HG02981 (cell line): ENCODE results near the gene EPS8.

ENCODE experiments used
- ATAC-seq: cut with Tn5 transposase; IDR thresholded peaks from one replicate; pipeline ENCODE4 v1.9.1; 2021; ENCODE audit warnings: mild to moderate bottlenecking, moderate library complexity; ENCODE audit not compliant: unreplicated experiment

The EPS8 gene

GRCh38 chr12:15693228-15693911 lies 95.8 kb downstream of the EPS8 start:
- no peak for ATAC-seq

DNA sequence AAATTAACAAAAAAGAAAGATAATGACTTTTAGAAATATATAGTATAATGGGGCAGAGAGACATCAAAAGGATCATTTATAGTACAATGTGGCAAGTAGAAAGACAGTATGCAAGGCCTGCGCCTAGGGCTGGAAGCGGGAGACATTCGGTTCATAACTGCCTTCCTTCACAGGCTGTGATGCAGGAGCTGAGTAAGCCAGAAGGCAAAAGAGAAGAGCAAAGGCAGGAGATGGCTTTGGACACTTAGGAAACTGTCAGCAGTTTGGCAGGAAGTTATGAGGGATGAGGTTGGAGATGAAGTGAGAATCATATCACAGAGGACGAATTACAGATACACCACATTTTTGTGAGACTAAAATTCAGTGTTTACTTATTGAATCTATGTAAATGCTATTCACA lies 97.8 kb downstream of the EPS8 start:
- ATAC-seq, result no peak

- ATAC-seq, result no peak
These were observed 98.9 kb downstream of the EPS8 start for GRCh38 chr12:15690320-15690719.

GRCh38 chr12:15689751-15690191 lies 99.4 kb downstream of the EPS8 start:
- ATAC-seq, result no peak

DNA sequence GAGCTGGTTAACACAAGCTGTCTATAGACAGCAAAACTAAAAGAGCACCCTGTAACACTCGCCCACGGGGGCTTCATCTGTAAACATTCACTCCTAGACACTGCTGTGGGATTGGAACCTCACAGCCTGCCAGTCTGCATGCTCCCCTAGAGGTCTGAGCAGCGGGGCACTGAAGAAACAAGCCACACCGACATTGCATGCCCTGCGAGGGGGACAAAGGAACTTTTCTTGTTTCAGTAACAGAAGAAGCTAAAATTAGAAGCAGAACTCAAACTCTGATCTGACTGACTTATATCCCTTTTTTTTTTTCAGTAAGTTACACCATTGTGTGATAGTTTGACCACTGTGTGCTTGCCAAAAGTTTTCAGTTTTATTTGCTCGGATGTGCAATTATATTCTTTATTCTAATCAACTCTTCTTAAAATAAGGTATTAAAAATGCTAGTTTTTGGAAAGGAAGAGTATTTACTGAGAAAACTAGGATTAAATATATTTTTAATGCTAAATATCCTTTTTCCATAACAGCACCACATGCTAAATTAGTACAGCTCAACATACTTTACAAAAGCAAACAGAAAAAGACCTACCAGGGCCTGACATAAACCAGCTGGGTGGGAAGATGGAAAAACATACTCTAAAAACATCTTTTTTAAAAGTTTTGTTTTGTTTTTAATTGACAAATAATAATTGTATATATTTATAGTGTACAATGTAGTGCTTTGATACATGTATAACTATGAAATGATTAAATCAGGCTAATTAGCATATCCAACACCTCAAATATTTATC lies 100.2 kb downstream of the EPS8 start:
- no peak for ATAC-seq

GRCh38 chr12:15688202-15688736 lies 100.9 kb downstream of the EPS8 start:
- ATAC-seq, result no peak

DNA sequence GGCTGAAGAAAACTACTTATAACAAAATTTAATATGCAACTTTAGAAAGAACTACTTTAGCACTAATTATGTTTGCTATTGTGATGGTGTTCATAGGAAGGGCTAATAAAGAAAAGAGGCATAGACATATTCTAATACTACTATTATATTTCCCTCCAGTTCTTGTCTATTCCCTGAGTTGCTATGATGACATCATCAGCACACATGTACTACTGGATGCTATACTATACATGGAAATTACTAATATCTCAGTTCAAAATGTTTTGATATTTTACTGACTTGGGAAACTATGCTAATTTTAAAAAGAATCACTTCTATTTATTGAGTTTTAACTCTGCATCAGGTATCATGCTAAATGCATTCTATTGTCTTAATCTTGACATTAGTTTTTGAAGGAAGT lies 101.6 kb downstream of the EPS8 start:
- no peak for ATAC-seq

GRCh38 chr12:15684896-15685658 lies 104.1 kb downstream of the EPS8 start:
- no peak for ATAC-seq

DNA sequence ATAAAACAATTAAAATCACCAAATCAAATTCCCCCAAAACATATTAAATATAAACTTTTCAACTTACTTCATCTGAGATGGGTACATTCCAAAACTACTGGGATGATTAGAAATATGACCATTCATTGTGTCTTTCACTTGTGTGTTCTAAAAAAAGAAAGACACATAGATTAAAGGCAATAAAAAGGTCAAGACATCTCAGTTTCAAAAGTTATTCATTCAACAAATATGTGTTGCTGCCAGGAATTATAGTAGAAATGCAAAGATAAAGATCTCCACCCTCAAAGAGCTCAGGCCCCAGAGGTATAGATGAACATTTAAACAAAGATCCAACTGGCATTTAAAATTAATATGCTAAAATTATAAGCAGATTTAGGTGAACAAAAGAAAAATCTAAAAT lies 106.4 kb downstream of the EPS8 start:
- ATAC-seq, result no peak

DNA sequence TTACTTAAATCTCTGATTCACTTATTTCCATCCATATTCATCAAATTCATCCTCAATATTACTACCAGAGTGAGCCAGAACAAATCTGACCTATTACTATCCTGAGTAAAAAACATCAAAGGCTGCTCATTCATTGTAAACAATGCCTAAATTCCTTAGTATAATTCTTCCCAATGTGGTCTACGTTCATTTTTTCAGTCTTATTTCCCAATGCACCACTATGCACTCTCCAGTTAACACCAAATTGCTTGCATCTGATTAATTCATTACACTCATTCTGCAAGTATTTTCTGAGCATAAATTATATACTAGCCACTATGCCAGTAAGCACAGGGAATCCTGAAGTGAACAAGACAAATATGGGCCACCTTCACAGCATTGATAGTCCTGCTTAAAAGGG lies 110.0 kb downstream of the EPS8 start:
- ATAC-seq, result no peak

DNA sequence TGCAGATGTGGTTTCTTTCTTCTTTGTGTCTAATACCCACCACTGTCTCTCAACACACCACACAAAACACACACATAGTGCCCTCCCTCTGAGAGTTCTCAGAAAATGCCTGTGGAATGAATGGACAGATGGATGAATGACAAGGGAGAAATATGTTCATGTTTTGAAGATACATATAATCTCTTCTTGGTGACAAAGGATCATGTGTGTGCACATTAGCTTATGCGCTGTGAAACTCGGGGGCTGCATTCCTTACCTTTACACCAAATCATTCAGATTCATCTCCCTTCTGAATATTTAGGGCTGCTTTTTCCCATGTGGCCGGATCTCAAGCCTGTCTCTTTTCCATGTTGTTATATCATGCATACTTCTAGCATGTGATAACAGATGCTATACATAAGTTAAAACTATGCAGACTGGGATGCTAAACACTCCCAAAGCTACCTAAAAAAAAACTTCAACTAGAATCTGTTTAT lies 111.4 kb downstream of the EPS8 start:
- no peak for ATAC-seq

DNA sequence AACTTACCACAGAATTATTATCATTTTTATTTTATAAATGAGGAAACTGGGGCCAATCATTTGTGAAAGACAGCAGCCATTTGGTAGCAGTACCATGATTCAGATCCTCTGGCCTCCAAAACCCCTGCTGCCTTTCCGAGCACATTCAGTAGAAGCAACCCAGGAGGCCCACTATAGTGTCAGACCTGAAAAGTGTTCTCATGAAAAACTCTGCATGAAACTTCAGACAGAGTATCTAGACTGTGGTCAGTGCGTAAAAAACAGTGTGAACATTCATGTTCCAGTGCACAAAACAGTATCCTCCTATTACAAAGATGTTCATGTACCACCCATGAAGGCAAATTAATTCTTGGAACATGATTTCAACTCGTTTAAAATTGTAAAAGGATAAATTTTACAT lies 112.0 kb downstream of the EPS8 start:
- no peak for ATAC-seq

GRCh38 chr12:15672671-15673270 lies 116.4 kb downstream of the EPS8 start:
- no peak for ATAC-seq

- no peak for ATAC-seq
These were observed 118.4 kb downstream of the EPS8 start for GRCh38 chr12:15670756-15671155.

DNA sequence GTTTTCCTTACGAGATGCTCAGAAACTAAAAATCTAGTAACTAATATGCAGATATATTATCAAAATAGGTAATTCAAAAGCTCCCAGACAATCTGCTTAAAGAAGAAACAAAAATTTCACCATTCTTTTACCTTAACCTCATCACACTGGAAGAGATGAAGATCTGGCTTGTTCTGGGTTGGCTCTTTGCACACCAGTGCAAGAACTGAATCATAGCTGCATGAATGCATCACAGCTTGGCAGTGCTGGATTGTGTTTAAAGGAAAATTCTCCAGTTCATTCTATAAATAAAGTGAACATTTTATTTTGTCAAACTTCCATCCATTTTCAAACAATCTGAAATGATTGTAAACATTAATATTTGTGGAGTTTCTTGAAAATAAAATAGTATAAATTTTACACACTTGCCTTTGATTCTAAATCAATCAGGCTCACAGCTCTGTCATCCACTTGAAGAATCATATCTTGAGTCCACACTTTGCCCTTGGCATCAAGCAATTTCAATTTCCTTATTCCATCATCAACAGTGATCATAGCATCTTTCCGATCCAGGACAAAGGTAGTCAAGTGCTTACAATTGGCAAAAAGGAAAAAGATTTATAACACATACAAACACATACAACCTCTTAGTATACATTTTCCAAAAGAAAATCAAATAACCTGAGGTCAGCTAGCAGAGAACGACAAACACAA lies 119.8 kb downstream of the EPS8 start:
- no peak for ATAC-seq

DNA sequence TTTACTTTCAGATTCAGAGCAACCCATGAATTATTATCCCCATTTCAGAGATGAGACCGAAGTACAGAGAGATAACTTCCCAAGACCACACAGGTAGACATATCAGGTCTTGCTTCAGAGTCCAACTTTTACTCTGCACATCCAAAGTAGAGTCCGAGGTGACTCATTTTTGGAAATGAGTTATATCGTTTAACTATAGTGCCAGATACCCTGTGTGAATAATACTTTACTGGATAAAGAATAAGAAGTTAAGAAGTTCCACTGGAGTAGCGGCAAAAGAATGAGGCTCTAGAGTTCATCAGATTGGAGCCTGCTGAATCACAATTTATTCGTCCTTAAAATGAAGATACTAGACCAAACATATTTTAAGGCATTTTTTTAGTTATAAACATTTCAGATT lies 124.7 kb downstream of the EPS8 start:
- ATAC-seq, result no peak

- ATAC-seq, result no peak
These were observed 126.1 kb downstream of the EPS8 start for GRCh38 chr12:15662983-15663659.

DNA sequence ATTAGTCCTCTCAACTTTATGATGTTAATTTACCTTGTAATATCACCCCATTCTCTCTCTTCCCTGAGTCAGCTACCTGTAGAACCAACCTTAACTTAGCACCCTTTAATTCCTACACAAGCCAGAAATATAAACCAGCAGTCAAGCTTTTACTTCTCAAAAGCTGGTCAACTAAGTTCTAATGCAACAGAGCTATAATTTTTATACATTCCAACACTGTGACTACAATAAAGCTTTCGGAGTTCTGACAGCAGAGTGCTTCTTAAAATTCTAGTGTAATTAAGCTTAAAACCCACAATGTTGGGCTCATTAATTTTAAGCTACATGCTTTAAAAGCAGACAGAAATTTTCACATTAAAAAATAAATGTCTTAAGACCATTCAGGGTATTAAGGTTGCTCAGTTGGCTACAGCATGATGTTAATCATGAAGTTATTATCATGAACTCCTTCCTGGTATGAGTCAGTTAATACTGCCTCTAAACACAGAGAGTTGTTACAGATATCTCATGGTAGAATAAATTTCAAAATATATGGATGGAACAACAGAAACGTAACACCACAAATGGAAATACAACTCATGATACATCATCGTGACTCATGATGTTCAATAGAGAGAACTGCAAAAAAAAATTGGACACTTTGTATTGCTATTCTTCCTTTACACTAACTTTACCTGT lies 126.7 kb downstream of the EPS8 start:
- no peak for ATAC-seq

DNA sequence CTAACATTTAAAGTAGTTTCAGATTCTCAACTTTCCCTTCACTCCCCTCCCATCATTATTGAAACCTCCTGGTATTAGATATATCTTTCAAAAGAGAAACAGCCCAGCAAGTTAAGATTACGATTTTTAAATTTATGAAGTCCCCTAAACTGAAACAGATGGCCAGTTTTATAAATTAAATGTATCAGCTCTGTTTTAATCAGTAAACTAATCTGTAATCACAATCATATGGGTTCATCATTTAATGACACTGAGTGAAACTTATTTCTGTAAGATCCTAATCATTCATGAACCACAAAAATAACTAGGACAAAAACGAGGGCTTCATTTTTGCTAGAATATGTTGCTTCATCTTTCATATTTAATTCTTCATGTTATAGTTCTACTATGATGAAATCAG lies 137.8 kb downstream of the EPS8 start:
- no peak for ATAC-seq
